Kidney (tissue), 22 donors: Measurements from ENCODE around the gene DHRS11. TPM values are rescaled to one million over a fixed set of nuclear protein-coding genes. Genes with fewer than 3 reads are reported as not detected.
A peak's percentile ranks its signal among the peaks of the same experiment; 100 is the strongest.

Source experiments
- DNase-seq, 5 donors: peaks; one replicate each; pipeline ENCODE4 v3.0.0-alpha.2; 2013 to 2020
- FAIRE-seq: peaks from 2 replicates; lab custom pipeline; 2012; peaks lifted over from hg19 to GRCh38; lab: Jason Lieb, UNC
- H3K27ac ChIP-seq, 2 donors: one replicate each; pipeline ENCODE4 v1.7.0; 2013; ENCODE audit warnings: low read depth in 2 of 2, low read length in 2 of 2, inconsistent platforms in 1 of 2
- H3K27me3 ChIP-seq: one replicate; pipeline ENCODE4 v1.7.1; 2013; ENCODE audit warnings: low read length, inconsistent platforms; ENCODE audit not compliant: control insufficient read depth, insufficient read depth
- H3K36me3 ChIP-seq, 3 donors: one replicate each; pipeline versions ENCODE4 v1.7.0 to v1.7.1; 2013; ENCODE audit warnings: low read length in 3 of 3, control low read depth in 1 of 3, inconsistent platforms in 1 of 3; ENCODE audit not compliant: insufficient read depth in 3 of 3, control insufficient read depth in 2 of 3
- H3K4me1 ChIP-seq, 3 donors: one replicate each; pipeline versions ENCODE4 v1.7.0 to v1.7.1; 2013; ENCODE audit warnings: low read length in 3 of 3, inconsistent platforms in 1 of 3, low read depth in 1 of 3; ENCODE audit not compliant: control insufficient read depth in 2 of 3, insufficient read depth in 2 of 3
- H3K4me3 ChIP-seq, 3 donors: one replicate each; pipeline versions ENCODE4 v1.7.0 to v1.8.1; 2013; ENCODE audit warnings: low read length in 3 of 3, control low read depth in 1 of 3, inconsistent platforms in 1 of 3
- H3K9ac ChIP-seq, 3 donors: one replicate each; pipeline versions ENCODE4 v1.7.0 to v1.7.1; 2013; ENCODE audit warnings: low read length in 3 of 3, control low read depth in 1 of 3, inconsistent platforms in 1 of 3
- H3K9me3 ChIP-seq, 3 donors: one replicate each; pipeline versions ENCODE4 v1.7.0 to v1.7.1; 2013; ENCODE audit warnings: low read length in 3 of 3, control low read depth in 1 of 3, inconsistent platforms in 1 of 3; ENCODE audit not compliant: control insufficient read depth in 2 of 3, insufficient read depth in 1 of 3
- CTCF ChIP-seq: IDR thresholded peaks from 3 replicates; pipeline ENCODE4 v1.5.1; 2012; ENCODE audit warnings: mild to moderate bottlenecking, moderate library complexity, borderline replicate concordance; ENCODE audit not compliant: insufficient read depth; ENCODE audit errors: extremely low read depth
- intact Hi-C: fragments of 100-400 bp; cut with DNase I; formaldehyde crosslinking; loops from one replicate; pipeline ENCODE4 v1.11.1; 2022
- long read RNA-seq, 10 donors: library from polyadenylated mRNA in 1 of 10; unstranded in 1 of 10; transcript quantifications; one replicate each; pipeline ENCODE4 v2.0.0 and lab custom pipeline, GENCODE V29; 2021 to 2026
- polyA plus RNA-seq: library from polyadenylated mRNA; stranded (reverse); fragments of 350-450 nt; fragmentation: Illumina TruSeq; extraction: RNeasy Lipid Tissue Mini Kit (QIAGEN cat#74804); gene quantifications from one replicate; pipeline ENCODE4 v1.2.3, GENCODE V29; 2014; ENCODE audit warnings: low read depth, low replicate concordance; ENCODE audit not compliant: insufficient read depth
- total RNA-seq: library from RNA; stranded (reverse); fragmentation: NEBNext Ultra II Directional; extraction: Animal tissue kit (Norgen Biotek cat#: 25700); gene quantifications from one replicate; pipeline ENCODE4 v1.2.1, GENCODE V29; 2021
- donor health status: control.
- donor health status: control.
- donor health status: control.
- donor health status: control.
- donor health status: control.
- donor health status: DM: yes; HTN: yes; CAD: no.
- donor health status: Normal renal cell carcinoma (clear cell type).

DHRS11 gene
- total RNA-seq: 11.8 TPM
- 40.7 TPM for polyA plus RNA-seq
- long read RNA-seq, donor 1, full-length matches to known transcripts: 9 of 9 reads
- long read RNA-seq, donor 1, partial matches to known transcripts: 0 of 9 reads
- long read RNA-seq, donor 1, other reads (novel, unspliced or antisense): 0 of 9 reads
- long read RNA-seq, donor 2, full-length matches to known transcripts: 11 of 11 reads
- long read RNA-seq, donor 2, partial matches to known transcripts: 0 of 11 reads
- long read RNA-seq, donor 2, other reads (novel, unspliced or antisense): 0 of 11 reads
- long read RNA-seq, donor 3, full-length matches to known transcripts: 5 of 5 reads
- long read RNA-seq, donor 3, partial matches to known transcripts: 0 of 5 reads
- long read RNA-seq, donor 3, other reads (novel, unspliced or antisense): 0 of 5 reads
- long read RNA-seq, donor 4, full-length matches to known transcripts: 6 of 6 reads
- long read RNA-seq, donor 4, partial matches to known transcripts: 0 of 6 reads
- long read RNA-seq, donor 4, other reads (novel, unspliced or antisense): 0 of 6 reads
- long read RNA-seq, donor 5, full-length matches to known transcripts: 2 of 2 reads
- long read RNA-seq, donor 5, partial matches to known transcripts: 0 of 2 reads
- long read RNA-seq, donor 5, other reads (novel, unspliced or antisense): 0 of 2 reads
- long read RNA-seq, donor 6, full-length matches to known transcripts: 13 of 13 reads
- long read RNA-seq, donor 6, partial matches to known transcripts: 0 of 13 reads
- long read RNA-seq, donor 6, other reads (novel, unspliced or antisense): 0 of 13 reads
- long read RNA-seq, donor 7, transcript DHRS11-215 (7 exons, 1,598 nt): major isoform, 12 of 14 reads
- long read RNA-seq, donor 7, partial matches to known transcripts: 0 of 14 reads
- long read RNA-seq, donor 7, other reads (novel, unspliced or antisense): 1 of 14 reads
- long read RNA-seq, donor 8, full-length matches to known transcripts: 13 of 13 reads
- long read RNA-seq, donor 8, partial matches to known transcripts: 0 of 13 reads
- long read RNA-seq, donor 8, other reads (novel, unspliced or antisense): 0 of 13 reads
- long read RNA-seq, donor 9, full-length matches to known transcripts: 3 of 3 reads
- long read RNA-seq, donor 9, partial matches to known transcripts: 0 of 3 reads
- long read RNA-seq, donor 9, other reads (novel, unspliced or antisense): 0 of 3 reads
- long read RNA-seq, donor 10, full-length matches to known transcripts: 13 of 13 reads
- long read RNA-seq, donor 10, partial matches to known transcripts: 0 of 13 reads
- long read RNA-seq, donor 10, other reads (novel, unspliced or antisense): 0 of 13 reads

- H3K27me3 ChIP-seq: no peaks in the 10 kb centered on the region
- peaks cover 5 to 20% (median 7%) of the 10 kb centered on the region in 3 donors for H3K36me3 ChIP-seq
- H3K9ac ChIP-seq: peak within 1 kb of the TSS; percentile 32 to 67 (median 58)
- intact Hi-C loops: no loop called here
- TF ChIP-seq CTCF: peak; percentile 17
- peak within 1 kb of the TSS; percentile 49 to 69 (median 69) for H3K4me3 ChIP-seq
- H3K4me1 ChIP-seq: peaks cover 0 to 21% (median 14%) of the 10 kb centered on the region in 3 donors
- H3K27ac ChIP-seq: peak within 1 kb of the TSS; percentile 41 to 52
- no peaks in the 10 kb centered on the region for H3K9me3 ChIP-seq
- FAIRE-seq (no peak), DNase-seq (peak; percentile 82 to 94 (median 87))
These were observed at the start of gene DHRS11 for GRCh38 chr17:36591434-36592315. Gene DHRS11, plus strand, starts transcription at chr17:36591879. Its CDS starts 131 bp downstream, at chr17:36592010.

GRCh38 chr17:36542755-36543154, 48.9 kb upstream of the DHRS11 start:
- FAIRE-seq: no peak
- H3K27me3 ChIP-seq: no peaks in the 10 kb centered on the region
- intact Hi-C loops: no loop called here
- H3K4me3 ChIP-seq: no peak overlapping the region
- H3K4me1 ChIP-seq: peaks cover 7 to 16% (median 10%) of the 10 kb centered on the region in 3 donors
- no peak for TF ChIP-seq CTCF
- no peak for DNase-seq
- peaks cover 0 to under 1% (median 0%) of the 10 kb centered on the region in 3 donors for H3K36me3 ChIP-seq
- H3K9ac ChIP-seq: no peak overlapping the region
- H3K27ac ChIP-seq: no peak overlapping the region
- no peaks in the 10 kb centered on the region for H3K9me3 ChIP-seq

GRCh38 chr17:36544044-36544306, 47.7 kb upstream of the DHRS11 start:
- no peaks in the 10 kb centered on the region for H3K27me3 ChIP-seq
- peaks cover 7 to 19% (median 14%) of the 10 kb centered on the region in 3 donors for H3K4me1 ChIP-seq
- H3K9me3 ChIP-seq: no peaks in the 10 kb centered on the region
- no peak for FAIRE-seq
- DNase-seq: peak in 4 of 5 donors; percentile 48 to 75 (median 70)
- intact Hi-C loops: no loop called here
- TF ChIP-seq CTCF: no peak
- peak overlapping the region; percentile 72 to 93 (median 90) for H3K4me3 ChIP-seq
- peak overlapping the region; percentile 89 to 96 (median 92) for H3K9ac ChIP-seq
- H3K27ac ChIP-seq: peak overlapping the region; percentile 99 to 100
- H3K36me3 ChIP-seq: peaks cover 0 to 4% (median 0%) of the 10 kb centered on the region in 3 donors
